Cardiac muscle cell (in vitro differentiated cells and primary cell): ENCODE data around the gene PLPP7. TPM values are rescaled to one million over a fixed set of nuclear protein-coding genes. Genes with fewer than 3 reads are reported as not detected.
"Not testable (repeated sequence)": the region's sequence is repeated elsewhere in the genome, so short reads cannot be mapped to it uniquely, and the experiment has no call there.

ENCODE experiments used
- DNase-seq, 2 donors: peaks; one replicate each; pipeline versions ENCODE4 v3.0.0 to v3.0.0-alpha.2; 2010 to 2017; ENCODE audit warnings: low read depth in 1 of 2, low spot score in 1 of 2
- H3K27ac ChIP-seq: fragments of 200-600 bp; sonication (generic); 2 replicates; pipeline ENCODE4 v1.5.1; 2016
- H3K27me3 ChIP-seq: fragments of 200-600 bp; sonication (generic); 2 replicates; pipeline ENCODE4 v1.6.0; 2016; ENCODE audit warnings: control low read depth
- H3K36me3 ChIP-seq: fragments of 200-600 bp; sonication (generic); 2 replicates; pipeline ENCODE4 v1.5.1; 2016; ENCODE audit warnings: control low read depth
- H3K4me1 ChIP-seq: fragments of 200-600 bp; sonication (generic); 2 replicates; pipeline ENCODE4 v1.8.1; 2017; ENCODE audit warnings: low read depth, mild to moderate bottlenecking, mixed run types
- H3K4me3 ChIP-seq: fragments of 200-600 bp; sonication (generic); 2 replicates; pipeline ENCODE4 v1.5.1; 2016; ENCODE audit warnings: mild to moderate bottlenecking
- H3K9me3 ChIP-seq: fragments of 200-600 bp; sonication (generic); 2 replicates; pipeline ENCODE4 v1.5.1; 2017; ENCODE audit warnings: low read depth, mild to moderate bottlenecking, control low read depth
- CTCF ChIP-seq: IDR thresholded peaks from 2 replicates; pipeline ENCODE4 v1.5.1; 2012; ENCODE audit warnings: low read depth, mild to moderate bottlenecking, low read length
- polyA plus RNA-seq: library from polyadenylated mRNA; unstranded; fragments of >200 nt; fragmentation: Nextera tagmentation; extraction: Ambion mirVana; gene quantifications from 2 replicates; pipeline ENCODE4 v1.2.1, GENCODE V29; 2016
- total RNA-seq: library from RNA; depleted of rRNA; stranded (reverse); fragments of >200 nt; gene quantifications from 2 replicates; pipeline ENCODE4 v1.2.3, GENCODE V29; 2016

Gene PLPP7
- total and polyA plus RNA-seq, 2 experiments from 2014 or later: 36.9 to 52.5 TPM

GRCh38 chr9:131258698-131259431 is 30.7 kb upstream of the PLPP7 start:
- DNase-seq: no peak
- Histone ChIP-seq H3K9me3 (no peaks in the 10 kb centered on the region), H3K4me1 (peaks cover 16% of the 10 kb centered on the region), H3K27me3 (no peaks in the 10 kb centered on the region), H3K36me3 (peaks cover 15% of the 10 kb centered on the region), H3K27ac (peak overlapping the region; percentile 75), H3K4me3 (no peak overlapping the region)
- no peak for TF ChIP-seq CTCF

GRCh38 chr9:131259432-131259898 is 30.1 kb upstream of the PLPP7 start:
- Histone ChIP-seq H3K9me3 (no peaks in the 10 kb centered on the region), H3K4me3 (no peak overlapping the region), H3K4me1 (peaks cover 12% of the 10 kb centered on the region), H3K36me3 (peaks cover 15% of the 10 kb centered on the region), H3K27me3 (no peaks in the 10 kb centered on the region), H3K27ac (peak overlapping the region; percentile 75)
- no peak for TF ChIP-seq CTCF
- no peak for DNase-seq

GRCh38 chr9:131259916-131260597 is 29.5 kb upstream of the PLPP7 start:
- TF ChIP-seq CTCF: no peak
- peak overlapping the region; percentile 75 for H3K27ac ChIP-seq
- peaks cover 6% of the 10 kb centered on the region for H3K4me1 ChIP-seq
- peaks cover 15% of the 10 kb centered on the region for H3K36me3 ChIP-seq
- no peaks in the 10 kb centered on the region for H3K9me3 ChIP-seq
- no peaks in the 10 kb centered on the region for H3K27me3 ChIP-seq
- H3K4me3 ChIP-seq: no peak overlapping the region
- DNase-seq: no peak

- no peaks in the 10 kb centered on the region for H3K9me3 ChIP-seq
- TF ChIP-seq CTCF: no peak
- DNase-seq: no peak
- H3K27ac ChIP-seq: no peak overlapping the region
- H3K27me3 ChIP-seq: no peaks in the 10 kb centered on the region
- no peaks in the 10 kb centered on the region for H3K4me1 ChIP-seq
- peaks cover 15% of the 10 kb centered on the region for H3K36me3 ChIP-seq
- H3K4me3 ChIP-seq: no peak overlapping the region
These were observed 28.6 kb upstream of the PLPP7 start for GRCh38 chr9:131260751-131261452.

- Histone ChIP-seq H3K27ac (no peak overlapping the region), H3K27me3 (no peaks in the 10 kb centered on the region), H3K36me3 (peaks cover 15% of the 10 kb centered on the region), H3K4me1 (no peaks in the 10 kb centered on the region), H3K9me3 (no peaks in the 10 kb centered on the region), H3K4me3 (no peak overlapping the region)
- TF ChIP-seq CTCF: no peak
- no peak for DNase-seq
These were observed 27.0 kb upstream of the PLPP7 start for GRCh38 chr9:131262327-131263032.

GRCh38 chr9:131263033-131263343 is 26.5 kb upstream of the PLPP7 start:
- DNase-seq, H3K9me3 ChIP-seq, H3K27me3 ChIP-seq, H3K4me3 ChIP-seq, H3K4me1 ChIP-seq, H3K27ac ChIP-seq: not testable (repeated sequence)
- peaks cover 15% of the 10 kb centered on the region for H3K36me3 ChIP-seq
